WI38 (cell line): ENCODE measurements around the gene DAPK2.

Source experiments
- H3K4me3 ChIP-seq: 2 replicates; pipeline ENCODE4 v1.5.1; 2011; ENCODE audit warnings: low read depth, mild to moderate bottlenecking, control low read depth, low read length
- TF ChIP-seq, protein P1 (sequence below): IDR thresholded peaks from 2 replicates; pipeline ENCODE4 v1.5.1; 2012; ENCODE audit warnings: low read depth, mild to moderate bottlenecking, control low read depth, low read length

The DAPK2 gene

DNA sequence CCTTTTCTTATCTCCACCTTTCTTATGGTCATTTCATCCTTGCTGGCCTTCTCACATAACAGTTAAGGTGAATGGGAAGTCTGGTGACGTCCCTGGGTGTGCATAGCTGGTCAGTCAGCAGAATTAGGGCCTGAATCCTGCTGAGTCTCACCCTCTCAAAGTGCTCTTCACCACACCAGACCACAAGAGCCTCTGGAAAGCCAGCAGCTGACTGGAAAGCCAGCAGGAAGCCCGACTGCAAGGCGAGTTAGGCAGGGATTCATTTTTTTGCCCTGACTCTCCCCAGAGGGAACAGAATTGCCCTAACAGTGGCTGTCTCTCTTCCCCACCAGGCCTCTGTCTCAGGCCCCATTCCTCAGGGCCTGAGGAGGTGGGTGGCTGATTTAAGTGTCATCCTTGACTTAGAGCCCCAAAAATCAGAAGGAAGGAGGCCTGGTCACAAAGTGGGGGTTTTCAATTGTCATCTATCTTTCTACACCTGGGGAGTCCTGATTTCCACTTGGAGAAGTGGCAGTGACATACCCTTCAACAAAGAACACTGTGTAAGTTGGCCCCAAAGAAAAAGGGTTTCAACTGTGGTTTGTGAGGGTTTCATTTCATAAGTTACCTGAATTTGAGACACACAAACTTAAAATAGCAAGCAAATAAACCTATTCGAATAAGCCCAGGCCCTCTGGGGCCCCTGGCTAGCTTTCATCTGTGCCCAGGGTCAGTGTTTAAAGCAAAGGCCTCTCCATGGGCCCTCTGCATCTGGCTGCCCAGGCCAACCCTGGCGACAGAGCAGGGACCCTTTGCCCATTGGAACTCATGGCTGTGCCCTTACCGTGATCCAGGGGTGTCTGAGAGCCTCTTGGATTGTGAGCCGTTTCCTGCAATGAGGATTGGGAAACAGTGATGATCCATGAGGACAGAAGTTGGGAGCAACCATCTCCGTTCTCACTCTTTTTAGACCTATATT, 122.0 kb downstream of the DAPK2 start:
- TF ChIP-seq, protein P1, sequence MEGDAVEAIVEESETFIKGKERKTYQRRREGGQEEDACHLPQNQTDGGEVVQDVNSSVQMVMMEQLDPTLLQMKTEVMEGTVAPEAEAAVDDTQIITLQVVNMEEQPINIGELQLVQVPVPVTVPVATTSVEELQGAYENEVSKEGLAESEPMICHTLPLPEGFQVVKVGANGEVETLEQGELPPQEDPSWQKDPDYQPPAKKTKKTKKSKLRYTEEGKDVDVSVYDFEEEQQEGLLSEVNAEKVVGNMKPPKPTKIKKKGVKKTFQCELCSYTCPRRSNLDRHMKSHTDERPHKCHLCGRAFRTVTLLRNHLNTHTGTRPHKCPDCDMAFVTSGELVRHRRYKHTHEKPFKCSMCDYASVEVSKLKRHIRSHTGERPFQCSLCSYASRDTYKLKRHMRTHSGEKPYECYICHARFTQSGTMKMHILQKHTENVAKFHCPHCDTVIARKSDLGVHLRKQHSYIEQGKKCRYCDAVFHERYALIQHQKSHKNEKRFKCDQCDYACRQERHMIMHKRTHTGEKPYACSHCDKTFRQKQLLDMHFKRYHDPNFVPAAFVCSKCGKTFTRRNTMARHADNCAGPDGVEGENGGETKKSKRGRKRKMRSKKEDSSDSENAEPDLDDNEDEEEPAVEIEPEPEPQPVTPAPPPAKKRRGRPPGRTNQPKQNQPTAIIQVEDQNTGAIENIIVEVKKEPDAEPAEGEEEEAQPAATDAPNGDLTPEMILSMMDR, result no peak
- H3K4me3 ChIP-seq, result no peak overlapping the region

DNA sequence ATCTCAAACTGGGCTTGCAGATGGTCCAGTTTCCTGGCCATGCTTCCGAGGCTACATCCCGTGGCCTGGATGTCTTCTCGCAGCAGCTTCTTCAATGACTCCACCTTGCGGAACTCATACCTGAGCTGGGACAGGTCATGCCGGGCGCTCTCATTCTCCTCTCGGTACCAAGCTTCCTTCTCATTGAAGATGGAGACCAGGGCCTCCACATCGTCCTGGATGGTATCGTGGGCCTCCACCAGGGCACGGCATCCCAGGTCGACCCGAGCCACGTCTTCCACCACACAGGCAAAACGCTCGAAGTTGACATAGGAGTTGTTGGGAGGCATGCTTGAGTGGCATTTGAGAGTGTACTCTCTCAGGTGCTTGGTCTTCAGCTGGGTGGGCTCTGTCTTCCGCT, 123.4 kb downstream of the DAPK2 start:
- TF ChIP-seq, protein P1, result no peak
- H3K4me3 ChIP-seq, result no peak overlapping the region

DNA sequence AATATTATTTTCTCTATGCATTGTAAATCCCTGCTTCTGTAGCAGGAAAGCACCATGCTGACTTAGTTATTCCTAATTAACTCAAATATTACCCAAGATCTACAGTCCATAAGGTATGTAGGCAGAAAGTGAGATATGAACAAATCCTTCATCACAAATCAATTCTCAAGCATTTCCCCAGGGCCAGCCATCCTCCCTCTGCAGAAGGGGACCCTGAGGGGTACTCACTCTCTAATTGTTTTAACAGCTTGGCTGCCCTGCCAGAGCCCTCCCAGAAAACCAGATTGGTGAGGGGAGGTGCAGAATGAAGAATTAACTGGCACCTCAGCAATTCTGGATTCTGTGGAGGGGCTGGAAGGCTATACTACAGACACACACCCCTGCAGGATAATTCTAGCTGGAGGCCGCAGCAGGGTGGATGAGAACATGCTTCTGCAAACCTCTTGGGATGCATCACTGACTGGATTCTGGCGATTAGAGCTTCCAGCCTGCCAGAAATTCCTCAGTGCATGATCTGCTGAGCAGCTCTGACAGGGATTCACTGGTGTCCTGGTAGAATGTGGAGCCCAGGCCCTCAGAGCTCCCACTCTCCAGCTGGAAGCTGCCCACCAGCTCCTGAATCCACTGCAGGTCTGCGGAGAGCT, 123.9 kb downstream of the DAPK2 start:
- H3K4me3 ChIP-seq, result no peak overlapping the region
- TF ChIP-seq, protein P1, result no peak

- TF ChIP-seq, protein P1, result no peak
- H3K4me3 ChIP-seq, result no peak overlapping the region
Observed at GRCh38 chr15:63920504-63921175, 125.6 kb downstream of the DAPK2 start.

DNA sequence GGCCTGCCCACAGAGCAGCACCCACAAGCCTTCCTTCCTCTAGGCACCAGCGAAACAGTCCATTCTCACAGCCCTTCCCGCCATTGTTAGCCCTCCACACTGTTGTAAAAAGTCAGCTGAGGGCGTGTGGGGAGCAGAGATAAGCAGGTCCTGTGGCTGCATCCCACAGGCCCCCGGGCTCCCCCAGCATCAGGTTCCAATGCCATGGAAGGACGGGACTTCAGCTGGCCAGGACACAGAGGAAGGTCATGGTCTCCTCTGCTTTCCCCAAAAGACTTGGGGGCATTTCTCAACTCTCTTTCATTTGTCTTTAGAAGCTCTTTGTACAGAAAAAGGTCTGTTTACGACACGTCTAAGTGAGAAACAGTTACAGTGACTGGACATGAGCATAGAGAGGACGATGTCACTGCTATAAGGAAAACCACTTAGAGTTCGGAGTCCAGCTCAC, 127.4 kb downstream of the DAPK2 start:
- no peak overlapping the region for H3K4me3 ChIP-seq
- TF ChIP-seq, protein P1, result no peak

DNA sequence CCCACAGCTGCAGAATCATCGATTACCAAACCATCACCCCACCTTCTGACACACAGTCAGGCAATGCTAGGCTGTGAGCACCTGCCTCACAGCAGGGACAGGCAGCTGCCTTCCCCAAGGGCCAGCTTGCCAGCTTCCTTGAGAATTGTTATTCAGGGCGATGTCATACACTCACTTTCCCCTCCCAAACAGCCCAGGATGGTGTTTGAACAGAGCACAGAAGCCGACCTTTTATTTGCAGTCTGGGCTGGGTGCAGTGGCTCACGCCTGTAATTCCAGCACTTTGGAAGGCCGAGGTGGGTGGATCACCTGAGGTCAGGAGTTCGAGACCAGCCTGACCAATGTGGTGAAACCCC, 128.0 kb downstream of the DAPK2 start:
- TF ChIP-seq, protein P1, result no peak
- no peak overlapping the region for H3K4me3 ChIP-seq
